ENCODE data around the gene OGFOD2.

OGFOD2 gene

GRCh38 chr12:122999196-122999946 lies 24.3 kb downstream of the OGFOD2 start:
- no peak for TF ChIP-seq CTCF (IDR thresholded peaks at IDR 0.05; ENCODE audit: insufficient read depth, low read depth, low read length, missing control alignments)
- no peak for DNase-seq (ENCODE audit: low read depth)
- H3K4me3 ChIP-seq (ENCODE audit: low read depth, low read length), result no peak overlapping the region

GRCh38 chr12:122999986-123000420 lies 25.0 kb downstream of the OGFOD2 start:
- H3K4me3 ChIP-seq (ENCODE audit: low read depth, low read length), result no peak overlapping the region
- DNase-seq (ENCODE audit: low read depth), result no peak
- TF ChIP-seq CTCF (IDR thresholded peaks at IDR 0.05; ENCODE audit: insufficient read depth, low read depth, low read length, missing control alignments), result no peak

GRCh38 chr12:123000578-123000977 lies 25.5 kb downstream of the OGFOD2 start:
- H3K4me3 ChIP-seq (ENCODE audit: low read depth, low read length), result no peak overlapping the region
- DNase-seq (ENCODE audit: low read depth), result no peak
- TF ChIP-seq CTCF (IDR thresholded peaks at IDR 0.05; ENCODE audit: insufficient read depth, low read depth, low read length, missing control alignments), result no peak

- no peak for TF ChIP-seq CTCF (IDR thresholded peaks at IDR 0.05; ENCODE audit: insufficient read depth, low read depth, low read length, missing control alignments)
- DNase-seq (ENCODE audit: low read depth), result no peak
- H3K4me3 ChIP-seq (ENCODE audit: low read depth, low read length), result no peak overlapping the region
Measured at GRCh38 chr12:123001464-123001863, 26.4 kb downstream of the OGFOD2 start.

- TF ChIP-seq CTCF (IDR thresholded peaks at IDR 0.05; ENCODE audit: insufficient read depth, low read depth, low read length, missing control alignments), result no peak
- DNase-seq (ENCODE audit: low read depth), result no peak
- H3K4me3 ChIP-seq (ENCODE audit: low read depth, low read length), result no peak overlapping the region
Measured at GRCh38 chr12:123003257-123003656, 28.2 kb downstream of the OGFOD2 start.

GRCh38 chr12:123004287-123004686 lies 29.2 kb downstream of the OGFOD2 start:
- no peak for TF ChIP-seq CTCF (IDR thresholded peaks at IDR 0.05; ENCODE audit: insufficient read depth, low read depth, low read length, missing control alignments)
- no peak overlapping the region for H3K4me3 ChIP-seq (ENCODE audit: low read depth, low read length)
- DNase-seq (ENCODE audit: low read depth), result no peak

Data from GM12865 (cell line).